NCI-H1048 (cell line): ENCODE results near the gene LRRFIP1.
"Not testable (repeated sequence)": the region's sequence is repeated elsewhere in the genome, so short reads cannot be mapped to it uniquely, and the experiment has no call there.

ENCODE experiments used
- DNase-seq: peaks from one replicate; lab custom pipeline; 2025; lab: John Stamatoyannopoulos, UW

The LRRFIP1 gene

DNA sequence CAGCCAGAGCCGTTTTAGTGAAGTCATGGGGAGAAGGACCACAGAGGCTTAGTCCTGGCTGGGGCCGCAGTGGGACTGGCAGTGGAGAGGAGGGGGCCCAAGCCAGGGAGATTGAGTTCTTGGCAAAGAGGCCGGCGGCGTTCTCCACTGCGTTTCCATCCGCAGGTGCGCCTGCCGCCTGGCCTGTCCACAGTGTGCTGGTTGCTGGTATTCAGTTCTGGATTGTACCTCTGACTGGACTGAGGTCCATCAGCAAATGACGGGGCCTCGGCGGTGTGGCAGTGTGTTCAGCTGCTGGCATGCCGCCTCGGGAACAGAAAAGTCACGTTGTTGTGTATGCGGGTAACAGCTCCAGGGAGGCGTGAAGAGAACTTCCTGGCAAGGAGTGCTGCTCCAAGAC, 36.8 kb downstream of the LRRFIP1 start:
- no peak for DNase-seq

DNA sequence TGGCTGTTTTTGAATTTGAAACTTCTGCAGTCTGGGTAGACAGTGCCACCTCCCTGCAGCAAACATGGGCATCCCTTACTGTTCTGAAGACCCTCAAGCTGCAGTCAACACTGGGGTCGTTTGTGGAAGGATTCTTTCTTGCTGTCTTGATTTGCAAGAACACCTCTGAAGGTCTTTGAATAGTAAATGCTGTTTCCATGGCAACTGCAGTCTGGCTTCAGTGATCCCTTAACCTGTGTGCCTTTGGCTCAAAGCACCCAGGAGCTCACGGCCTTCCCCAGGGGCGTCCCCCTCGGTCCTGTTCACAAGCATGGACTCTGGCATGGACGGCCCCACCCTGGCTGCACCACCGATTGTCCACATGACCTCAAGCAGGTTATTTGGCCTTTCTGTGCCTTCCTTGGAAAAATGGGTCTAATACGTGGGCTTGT, 38.3 kb downstream of the LRRFIP1 start:
- DNase-seq: no peak

DNA sequence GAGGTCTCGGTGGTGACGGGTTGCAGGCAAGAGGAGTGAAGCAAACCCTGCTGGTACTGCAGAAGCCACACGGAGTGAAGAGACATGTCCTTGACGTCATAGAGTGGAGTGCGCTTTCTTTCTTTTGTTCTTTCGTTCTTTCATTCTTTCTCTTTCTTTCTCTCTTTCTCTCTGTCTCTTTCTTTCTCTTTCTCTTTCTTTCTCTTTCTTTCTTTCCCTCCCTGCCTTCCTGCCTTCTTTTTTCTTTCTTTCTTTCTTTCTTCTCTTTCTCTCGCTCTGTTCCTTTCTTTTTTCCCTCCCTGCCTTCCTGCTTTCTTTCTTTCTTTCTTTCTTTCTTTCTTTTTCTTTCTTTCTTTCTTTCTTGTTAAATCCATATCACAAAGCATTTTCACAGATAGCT, 39.2 kb downstream of the LRRFIP1 start:
- DNase-seq: no peak

DNA sequence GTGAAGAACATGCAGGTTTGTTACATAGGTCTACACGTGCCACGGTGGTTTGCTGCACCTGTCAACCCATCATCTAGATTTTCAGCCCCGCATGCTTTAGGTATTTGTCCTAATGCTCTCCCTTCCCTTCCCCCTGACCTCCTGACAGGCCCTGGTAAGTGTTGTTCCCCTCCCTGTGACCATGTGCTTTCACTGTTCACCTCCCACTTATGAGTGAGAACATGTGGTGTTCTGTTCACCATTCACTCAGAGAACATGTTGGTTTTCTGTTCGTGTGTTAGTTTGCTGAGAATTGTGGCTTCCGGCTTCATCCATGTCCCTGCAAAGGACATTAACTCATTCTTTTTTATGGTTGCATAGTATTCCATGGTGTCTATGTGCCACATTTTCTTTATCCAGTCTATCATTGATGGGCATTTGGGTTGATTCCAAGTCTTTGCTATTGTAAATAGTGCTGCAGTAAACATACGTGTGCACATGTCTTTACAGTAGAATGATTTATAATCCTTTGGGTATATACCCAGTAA, 39.7 kb downstream of the LRRFIP1 start:
- not testable (repeated sequence) for DNase-seq

DNA sequence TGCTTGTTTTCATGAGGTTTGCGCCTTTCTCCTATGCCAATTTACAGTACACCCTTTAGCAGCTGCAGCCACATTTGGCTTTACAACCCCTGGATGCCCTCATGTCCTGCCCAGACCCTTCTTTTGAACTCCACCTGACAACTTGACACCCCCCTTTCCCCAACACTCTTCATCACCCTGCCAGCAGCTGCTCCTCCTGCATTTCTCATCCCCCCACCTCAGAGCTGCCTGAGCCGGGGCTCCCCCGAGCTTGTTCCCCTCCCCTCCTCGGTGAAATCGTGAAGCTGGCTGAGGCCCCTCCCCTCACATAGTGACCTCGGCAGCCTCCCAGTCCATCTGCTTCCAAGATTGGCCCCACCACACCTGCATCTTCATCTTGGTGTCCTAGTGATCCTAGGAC, 40.5 kb downstream of the LRRFIP1 start:
- no peak for DNase-seq

DNA sequence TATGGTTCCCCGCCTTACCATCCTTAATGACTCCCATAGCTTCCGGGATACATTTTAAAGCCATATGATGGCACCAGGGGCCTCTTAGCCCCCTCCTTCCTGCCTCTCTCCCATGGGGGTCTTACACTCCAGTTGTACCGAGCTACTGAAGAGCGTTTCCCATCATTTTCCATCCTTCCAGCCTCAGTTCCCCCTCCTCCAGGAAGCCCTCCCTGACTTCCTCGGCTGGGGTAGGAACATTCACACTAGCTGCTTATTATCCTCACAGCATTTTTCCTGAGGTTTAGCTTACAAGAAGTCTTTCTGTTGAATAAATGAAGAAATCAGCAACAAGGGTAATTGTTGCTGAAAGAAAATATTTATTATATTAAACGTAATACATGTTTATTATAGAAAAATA, 41.1 kb downstream of the LRRFIP1 start:
- no peak for DNase-seq

DNA sequence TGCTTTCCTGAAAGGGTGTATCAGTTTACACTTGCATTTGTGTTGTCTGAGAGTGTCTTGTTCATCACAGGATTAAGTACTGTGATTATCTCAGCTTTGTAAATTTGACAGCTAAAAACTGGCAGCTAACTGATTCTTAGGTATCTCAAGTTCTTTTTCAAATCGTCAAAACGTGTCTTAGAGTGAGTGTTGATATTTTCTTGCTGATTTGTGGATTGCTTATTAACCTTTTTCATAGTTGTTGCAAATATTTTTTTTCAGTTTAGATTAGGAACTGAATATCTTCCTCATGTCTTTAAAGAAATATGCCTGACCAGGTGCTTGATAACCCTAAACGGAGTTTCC, 41.9 kb downstream of the LRRFIP1 start:
- no peak for DNase-seq

DNA sequence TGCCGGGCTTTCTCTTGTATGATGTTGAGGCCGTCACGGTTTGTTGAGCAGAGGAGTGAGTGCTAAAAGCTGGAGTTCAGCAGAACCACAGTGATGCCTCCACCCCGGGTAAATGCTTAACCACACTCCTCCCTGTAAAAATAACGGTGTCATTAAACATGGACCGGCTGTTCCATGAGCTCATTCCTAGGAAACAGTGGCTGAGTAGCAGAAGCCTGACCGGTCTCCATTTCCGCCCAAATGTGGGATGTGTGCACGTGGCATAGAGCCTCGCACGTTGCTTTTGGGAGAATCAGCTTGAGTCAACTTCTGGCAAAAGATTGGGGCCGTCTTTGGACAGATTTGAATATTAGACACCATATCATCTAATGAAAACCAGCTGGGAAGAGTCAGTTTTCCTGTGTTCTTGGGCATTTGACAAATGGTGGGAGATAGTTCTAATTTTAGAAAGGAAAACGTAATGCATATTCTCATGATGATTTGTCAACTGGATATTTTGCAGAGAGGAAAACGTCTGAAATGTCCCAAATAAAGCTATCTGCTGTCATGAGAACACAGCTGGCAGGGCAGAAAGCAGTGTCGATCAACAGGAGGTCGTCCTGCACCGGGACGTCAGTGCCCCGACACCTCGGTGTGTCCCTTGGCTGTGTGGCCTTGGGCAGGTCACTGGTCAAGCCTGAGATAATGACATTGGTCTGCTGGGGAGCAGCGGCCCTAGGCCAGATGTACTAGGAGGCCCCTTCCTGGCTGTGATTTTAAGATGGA, 42.4 kb downstream of the LRRFIP1 start:
- no peak for DNase-seq

DNA sequence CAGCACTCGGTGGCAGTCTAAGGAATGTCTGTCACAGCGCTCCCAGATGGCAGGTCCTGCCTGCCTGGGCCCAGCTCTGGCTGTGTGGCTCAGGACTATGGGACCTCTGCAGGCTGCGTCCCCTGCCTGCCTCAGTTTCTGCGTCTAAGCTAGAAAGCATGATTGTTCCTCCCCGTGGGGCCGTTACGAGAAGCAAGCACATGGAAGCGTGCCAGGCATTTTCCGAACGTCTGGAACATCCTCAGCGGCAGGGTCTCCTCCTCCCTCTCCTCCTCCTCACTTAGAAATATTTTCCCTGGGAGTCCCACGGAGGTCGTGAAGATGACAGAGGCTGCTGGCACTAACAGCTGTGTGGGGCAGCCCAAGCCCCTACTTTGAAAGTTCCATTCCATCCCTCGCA, 43.3 kb downstream of the LRRFIP1 start:
- DNase-seq: no peak

DNA sequence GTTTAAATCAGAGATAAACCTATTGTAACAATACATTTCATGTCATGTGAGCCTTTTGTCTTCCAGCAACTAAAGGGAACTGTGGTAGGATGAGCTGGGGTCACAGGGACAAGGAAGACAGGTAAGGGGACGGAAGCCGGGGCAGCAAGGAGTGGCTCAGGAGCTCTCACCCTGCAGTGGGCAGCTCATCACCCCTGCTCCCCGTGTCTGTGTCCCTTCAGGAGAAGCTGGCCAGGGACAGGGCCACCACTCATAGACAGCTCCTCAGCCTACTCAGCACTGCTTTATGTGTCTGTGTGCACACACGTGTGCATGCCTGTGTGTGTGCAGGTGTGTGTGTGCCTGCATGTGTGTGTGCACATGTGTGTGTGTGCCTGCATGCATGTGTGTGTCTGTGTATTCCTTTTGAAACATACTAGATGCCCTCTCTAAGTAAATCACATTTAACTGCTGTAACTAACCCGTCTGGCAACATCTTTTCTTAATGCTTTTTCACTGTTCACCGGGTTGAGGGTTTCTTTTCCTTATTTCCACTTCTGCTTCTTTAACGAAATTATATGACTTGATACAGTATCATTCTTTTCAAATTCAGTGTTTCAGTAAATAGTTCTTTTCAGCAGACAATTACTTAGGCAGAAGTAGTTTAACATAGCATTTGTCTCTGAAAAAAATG, 44.2 kb downstream of the LRRFIP1 start:
- DNase-seq: no peak

DNA sequence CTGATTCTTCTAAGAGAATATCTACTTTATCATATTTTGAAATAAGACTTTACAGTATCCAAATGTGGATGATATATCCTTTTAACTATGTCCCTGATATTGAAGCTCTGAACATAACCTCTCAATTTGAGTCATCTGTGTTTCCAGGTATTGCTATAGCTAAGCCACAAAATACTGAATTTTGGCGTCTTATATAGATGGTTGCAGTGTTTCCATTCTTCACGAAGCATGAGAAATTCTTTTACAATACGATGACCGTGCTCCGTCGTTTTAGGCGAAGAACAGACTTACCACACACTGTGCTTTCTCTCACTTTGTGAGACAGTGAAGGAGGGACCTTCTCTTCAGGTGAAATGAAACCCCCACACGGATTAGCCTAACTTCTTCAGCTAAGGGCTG, 45.3 kb downstream of the LRRFIP1 start:
- DNase-seq: no peak

DNA sequence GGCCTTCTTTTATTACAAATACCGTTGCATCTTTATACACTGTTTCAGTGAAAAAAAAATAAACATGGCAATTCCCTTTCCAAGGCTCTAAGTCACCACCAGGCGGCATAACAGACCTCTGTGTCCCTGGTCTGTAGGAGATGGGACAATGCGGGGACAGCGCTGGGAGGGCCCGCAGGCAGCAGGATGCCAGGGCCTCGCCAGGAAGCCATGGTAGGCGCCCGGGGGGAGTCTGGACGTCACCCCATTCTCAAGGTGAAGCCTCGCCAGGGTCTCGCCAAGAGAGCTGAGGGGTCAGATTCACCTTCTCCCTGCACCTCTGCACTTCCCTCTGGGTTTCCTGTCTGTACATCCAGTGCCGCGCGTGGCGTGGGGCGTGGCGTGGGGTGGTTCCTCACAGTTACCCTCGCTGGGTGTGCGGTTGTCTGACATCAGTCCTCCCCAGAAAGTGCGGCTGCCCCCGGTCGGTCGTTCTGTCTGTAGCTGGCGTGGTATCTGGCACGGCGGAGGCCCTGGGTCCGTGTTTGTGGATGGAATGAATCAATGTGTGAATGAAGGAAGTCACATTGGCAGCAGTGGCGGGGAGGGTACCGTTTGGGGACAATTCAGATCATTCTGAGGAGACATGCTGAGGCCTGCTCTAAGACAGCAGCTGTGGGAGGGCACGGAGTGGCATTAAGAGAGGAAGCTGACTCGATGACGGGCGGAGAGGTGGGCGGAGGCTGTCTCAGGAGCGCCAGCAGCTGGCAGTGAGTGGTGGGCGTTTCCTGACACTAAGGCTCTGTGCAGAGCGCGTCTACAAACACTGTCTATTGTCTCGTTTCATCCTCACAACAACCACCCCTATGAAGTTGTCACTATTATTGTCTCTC, 46.0 kb downstream of the LRRFIP1 start:
- no peak for DNase-seq

DNA sequence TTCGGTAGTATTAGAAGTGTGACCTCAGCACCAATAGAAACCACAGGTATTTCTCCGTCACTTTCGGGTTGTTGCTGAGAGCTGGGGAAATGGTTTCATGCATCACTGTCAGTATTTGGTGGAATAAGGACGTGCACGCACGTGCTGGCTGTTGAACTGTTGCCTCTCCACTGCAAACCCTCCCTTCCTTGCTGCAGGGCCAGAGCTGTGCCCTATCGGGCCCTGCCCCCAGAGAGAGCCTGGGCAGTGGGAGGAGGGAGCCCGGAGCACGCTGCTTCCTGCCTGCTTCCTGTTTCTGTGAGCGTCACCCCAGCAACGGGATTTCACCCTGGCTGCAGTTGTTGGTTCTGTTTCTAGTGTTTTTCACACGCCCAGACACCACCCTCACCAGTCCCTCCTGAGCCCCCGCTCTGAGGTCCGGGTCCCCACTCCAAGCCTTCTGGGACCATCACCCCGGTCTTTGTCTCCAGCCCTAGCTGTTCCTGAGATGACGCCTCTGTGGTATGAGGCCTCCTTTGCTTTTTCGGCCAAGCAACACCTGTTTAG, 47.4 kb downstream of the LRRFIP1 start:
- no peak for DNase-seq

DNA sequence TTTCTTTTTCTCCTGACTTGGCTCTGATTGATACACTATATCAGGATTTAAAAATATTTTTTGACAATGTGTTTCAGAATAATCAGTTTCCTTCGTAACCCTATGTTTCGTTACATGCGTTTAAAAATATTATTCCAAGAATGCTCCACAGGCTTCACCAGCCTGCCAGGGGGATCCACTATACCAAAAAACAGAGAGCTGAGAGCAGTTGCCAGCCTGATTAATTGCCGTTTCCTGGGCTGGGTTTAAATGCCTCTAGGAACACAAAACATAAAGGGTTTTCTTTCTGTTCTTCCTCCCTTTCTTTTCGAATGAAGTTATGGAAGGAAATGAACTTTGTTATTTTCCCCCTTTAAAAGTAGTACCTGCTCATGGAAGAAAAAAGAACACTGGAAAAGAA, 47.9 kb downstream of the LRRFIP1 start:
- DNase-seq: no peak

DNA sequence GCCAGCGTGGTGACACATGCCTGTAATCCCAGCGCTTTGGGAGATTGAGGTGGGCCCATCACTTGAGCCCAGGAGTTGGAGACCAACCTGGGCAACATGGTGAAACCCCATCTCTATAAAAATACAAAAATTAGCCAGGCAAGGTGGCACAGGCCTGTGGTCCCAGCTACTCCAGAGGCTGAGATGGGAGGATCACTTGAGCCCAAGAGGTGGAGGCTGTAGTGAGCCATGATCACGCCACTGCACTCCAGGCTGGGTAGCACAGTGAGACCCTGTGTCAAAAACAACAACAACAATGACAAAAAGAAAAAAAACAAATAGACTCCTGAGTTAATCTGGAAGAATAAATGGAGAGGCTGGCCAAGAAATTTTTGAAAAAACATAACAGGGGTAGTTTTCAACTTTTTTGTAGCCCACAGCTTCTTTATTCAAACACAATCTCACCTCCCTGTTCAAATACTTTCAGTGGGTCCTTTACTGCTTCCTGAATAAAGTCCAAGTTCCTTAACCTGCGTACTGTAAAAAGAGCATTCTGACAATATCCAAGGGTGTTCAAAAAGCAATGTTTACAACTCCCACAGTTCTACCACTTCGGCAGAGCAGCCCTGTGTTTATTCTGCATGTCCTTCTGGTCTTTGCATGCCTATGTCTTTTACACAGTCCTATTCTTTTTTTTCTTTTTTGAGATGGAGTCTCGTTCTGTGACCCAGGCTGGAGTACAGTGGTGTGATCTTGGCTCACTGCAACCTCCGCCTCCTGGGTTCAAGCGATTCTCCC, 53.5 kb downstream of the LRRFIP1 start:
- DNase-seq: no peak

DNA sequence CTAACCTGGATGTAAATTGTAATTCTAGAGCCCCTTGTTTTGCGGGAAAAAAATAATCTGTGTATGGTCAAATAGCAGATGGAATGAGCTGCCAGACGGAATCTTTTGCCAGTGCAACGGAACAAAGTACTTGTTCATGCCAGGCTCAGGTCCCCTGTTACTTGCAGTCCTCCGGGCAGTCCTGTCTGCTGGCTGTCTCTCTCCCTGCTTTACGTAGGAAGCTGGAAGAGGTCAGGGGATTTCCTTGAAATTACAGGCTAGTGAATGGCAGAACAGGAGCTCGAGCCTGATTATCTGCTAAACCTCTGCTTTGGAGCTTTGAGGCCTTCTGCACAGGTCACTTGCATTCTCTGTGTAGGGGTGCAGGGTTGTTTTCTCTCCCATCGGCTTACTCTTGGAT, 54.8 kb downstream of the LRRFIP1 start:
- no peak for DNase-seq

DNA sequence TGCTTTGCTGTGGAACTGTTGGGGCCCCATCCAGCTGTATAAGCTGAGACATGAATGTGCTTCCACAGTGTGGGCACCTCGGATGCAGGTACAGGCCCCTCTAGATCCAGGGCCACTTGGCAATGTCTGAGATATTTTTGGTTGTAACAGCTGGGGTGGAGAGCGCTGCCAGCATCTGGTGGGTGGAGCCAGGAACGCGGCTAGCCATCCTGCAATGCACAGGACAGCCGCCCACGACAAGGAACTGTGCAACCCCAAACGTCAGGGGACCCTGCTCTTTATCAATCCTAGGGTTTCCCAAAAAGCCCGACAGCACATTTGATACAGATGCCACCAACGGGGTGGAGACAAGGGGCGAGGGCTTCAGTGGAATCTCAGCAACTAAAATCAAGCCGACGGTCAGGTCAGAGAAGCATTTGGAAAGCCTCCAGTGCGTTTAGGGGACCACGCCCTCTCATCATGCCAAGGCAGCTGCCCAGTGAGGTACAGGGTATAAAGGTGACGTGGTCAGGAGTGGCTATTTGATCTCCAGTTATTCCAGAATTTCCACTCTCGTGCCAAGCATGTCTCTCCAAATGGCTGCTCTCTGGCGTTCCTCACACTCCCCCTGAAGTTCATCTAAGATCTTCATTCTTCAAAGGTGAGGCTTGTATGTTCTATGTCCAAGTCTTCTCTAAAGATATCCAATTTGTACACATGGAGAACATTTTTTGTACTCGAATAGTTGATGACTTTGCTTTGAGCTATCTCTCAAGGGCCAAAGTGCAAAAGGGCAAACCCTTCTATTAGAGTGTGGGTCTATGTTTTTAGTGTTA, 55.7 kb downstream of the LRRFIP1 start:
- no peak for DNase-seq

DNA sequence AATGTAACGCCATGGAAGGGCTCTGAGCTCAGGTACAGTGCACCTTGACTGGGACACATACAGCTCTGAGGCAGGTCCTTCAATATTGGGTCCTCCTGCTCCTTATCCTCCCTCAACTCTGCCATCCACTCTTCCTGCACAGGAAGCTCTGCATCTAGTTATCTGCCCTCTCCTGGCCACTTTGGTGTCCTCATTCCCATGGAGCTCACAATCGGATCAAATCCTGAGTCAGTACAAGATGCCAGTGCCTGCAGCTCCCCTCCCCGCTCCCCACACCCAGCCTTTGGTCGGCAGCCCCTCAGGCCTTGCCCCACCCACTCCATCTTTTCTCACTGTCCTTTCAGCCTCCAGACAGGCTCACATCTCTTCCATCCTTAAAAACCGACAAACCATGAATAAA, 58.0 kb downstream of the LRRFIP1 start:
- no peak for DNase-seq

DNA sequence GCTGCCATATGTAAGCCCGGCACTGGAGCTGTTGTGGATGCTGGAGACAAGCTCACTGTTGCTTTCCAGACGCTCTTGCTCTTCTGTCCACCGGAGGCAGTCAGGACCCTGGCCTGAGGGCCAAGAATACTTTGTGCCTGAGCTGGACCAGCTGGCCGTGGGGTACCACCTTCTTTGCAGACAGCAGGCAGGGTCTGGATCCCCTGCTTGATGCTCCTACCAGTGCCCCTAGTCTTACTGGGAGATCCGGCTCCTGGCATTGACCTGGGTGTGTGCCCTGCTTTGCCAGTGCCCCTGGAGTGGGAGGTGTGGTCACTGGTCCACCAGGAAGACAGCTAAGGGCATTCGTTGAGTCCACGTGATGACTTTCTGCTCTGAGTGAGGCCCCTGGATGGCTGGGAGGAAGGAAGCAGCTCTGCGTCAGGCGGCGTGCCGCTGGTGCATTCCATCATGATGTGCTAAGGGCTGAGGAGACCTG, 59.3 kb downstream of the LRRFIP1 start:
- DNase-seq: no peak

DNA sequence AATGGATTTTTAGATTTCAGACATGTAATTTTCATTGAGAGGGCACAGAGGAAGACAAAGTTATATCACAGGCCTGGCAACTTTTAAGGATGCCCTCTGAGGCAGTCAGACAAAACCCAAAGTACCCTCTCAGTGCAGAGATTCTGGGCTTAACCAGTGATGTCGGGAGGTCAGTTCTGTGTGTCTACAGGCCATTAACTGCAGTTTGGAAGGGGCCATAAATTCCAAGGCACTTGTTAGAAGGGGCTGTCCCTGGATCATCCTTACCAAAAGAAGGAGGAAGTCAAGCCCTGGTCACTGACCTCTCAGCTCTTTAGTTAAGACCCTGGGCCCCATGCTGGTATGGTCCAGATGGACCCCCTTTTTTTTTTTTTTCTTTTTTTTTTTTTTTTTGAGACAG, 60.7 kb downstream of the LRRFIP1 start:
- DNase-seq: no peak

DNA sequence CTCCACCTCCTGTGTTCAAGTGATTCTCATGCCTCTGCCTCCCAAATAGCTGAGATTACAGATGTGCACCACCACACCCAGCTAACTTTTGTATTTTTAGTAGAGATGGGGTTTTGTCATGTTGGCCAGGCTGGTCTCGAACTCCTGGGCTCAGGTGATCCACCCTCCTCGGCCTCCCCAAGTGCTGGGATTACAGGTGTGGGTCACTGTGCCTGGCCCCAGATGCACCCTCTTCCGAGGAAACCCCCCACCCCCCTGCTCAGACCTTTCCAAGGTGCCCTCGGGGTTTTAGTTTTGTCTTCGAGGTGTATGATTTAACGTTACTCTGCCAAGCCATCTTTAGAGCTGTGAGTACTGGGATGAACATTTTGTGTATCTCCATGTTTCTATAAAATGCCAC, 61.2 kb downstream of the LRRFIP1 start:
- not testable (repeated sequence) for DNase-seq
